Cortex of kidney (tissue), 1 donor: Measurements from ENCODE around the gene UBE2D3.
"Not testable (repeated sequence)": the region's sequence is repeated elsewhere in the genome, so short reads cannot be mapped to it uniquely, and the experiment has no call there.

Experiments
- DNase-seq: peaks from one replicate; lab custom pipeline; 2025; lab: John Stamatoyannopoulos, UW

Gene UBE2D3

DNA sequence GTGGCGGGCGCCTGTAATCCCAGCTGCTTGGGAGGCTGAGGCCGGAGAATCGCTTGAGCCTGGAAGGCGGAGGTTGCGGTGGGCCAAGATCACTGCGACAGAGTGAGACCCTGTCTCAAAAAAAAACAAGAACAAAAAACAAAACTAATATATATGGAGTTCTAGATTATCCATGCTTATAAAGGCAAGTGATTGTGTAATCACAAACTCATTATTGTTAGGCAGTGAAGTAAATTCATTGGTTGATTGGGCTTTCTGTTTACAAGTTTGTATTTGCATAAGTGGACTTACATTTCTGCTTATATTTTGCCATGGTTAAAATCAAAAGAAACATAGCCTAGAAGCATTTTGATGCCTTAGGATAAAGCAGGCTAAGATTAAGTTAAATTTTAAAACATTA lies 2.5 kb upstream of the UBE2D3 start:
- DNase-seq = no peak

- no peak for DNase-seq
Observed at GRCh38 chr4:102828497-102828808, 1.1 kb upstream of the UBE2D3 start.

- peak; percentile 80 for DNase-seq
Observed at GRCh38 chr4:102827674-102828496, 534 bp upstream of the UBE2D3 start.

- DNase-seq = no peak
Observed at GRCh38 chr4:102826105-102826889, 1.1 kb downstream of the UBE2D3 start.

- no peak for DNase-seq
Observed at GRCh38 chr4:102825261-102826091, 1.9 kb downstream of the UBE2D3 start.

- no peak for DNase-seq
Observed at GRCh38 chr4:102824398-102824797, 3.0 kb downstream of the UBE2D3 start.

DNA sequence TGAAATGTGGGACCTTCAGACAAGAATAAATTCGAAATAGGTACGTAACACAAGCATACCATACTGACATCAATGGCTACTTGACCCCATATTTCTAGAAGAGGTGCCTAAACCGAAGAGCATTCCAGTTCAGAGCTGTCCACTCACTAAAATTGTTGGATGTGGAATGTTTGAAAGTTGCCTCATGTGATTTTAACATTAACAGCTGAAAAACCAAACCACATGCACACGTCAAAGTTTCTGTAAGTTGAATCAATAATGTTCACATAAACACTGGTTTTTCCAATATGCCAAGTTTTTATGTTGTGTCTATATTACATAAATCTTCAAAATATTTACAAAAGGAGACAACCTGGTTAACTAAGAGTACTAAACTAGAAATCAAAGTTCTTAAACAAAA lies 3.5 kb downstream of the UBE2D3 start:
- DNase-seq = no peak

DNA sequence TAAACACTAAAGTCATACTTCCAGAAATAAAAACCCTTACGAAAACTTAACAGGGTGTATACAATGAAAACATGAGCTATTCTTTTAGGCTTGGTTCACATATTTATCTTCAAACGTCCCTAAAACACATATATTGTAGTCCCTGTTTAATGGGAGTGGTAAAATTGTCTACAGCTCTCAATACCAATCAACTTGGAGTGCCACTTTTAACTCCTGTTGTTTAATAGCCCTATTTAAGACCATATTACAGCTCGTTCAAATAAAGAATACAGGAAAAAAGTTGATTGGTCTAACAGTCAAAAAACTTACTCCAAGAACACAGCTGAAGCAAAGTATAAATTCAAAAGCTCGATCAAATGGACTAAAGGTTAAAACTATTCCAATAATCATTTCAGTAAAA lies 3.9 kb downstream of the UBE2D3 start:
- DNase-seq = no peak

DNA sequence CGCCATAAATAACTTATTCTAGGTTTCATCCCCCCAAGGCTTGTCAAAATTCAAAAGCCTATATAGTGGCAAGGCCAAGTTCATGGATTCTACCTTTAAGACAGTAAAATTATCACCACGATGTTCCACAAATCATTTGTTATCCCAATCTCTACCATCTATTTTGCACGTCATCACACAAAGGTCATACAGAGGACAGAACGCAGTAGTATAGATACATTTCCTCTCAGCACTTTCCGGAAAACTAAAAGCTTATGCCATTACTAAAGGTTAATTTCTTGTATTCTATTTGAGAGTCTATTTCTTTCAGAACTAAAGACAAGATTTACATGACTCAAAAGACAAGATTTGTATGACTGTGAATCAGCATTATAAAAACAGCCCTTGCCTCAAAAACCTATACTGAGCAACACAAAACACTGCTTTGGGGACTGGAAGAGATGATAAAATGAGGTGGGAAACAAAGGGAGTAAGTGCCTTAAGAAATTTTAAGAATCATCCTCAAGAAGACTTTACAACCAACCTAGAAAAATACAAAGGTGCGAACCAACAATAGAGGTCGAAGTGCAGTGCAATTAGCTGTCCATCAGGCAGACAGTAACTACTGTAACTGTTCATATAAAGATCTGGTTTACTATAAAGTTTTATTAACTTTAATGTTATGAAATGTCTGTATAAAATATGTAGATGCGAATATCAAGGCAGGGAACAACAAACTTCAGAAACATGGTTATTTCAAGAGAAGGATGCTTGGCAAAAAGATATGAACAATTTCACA lies 7.6 kb downstream of the UBE2D3 start:
- DNase-seq = no peak

GRCh38 chr4:102819100-102819499 lies 8.3 kb downstream of the UBE2D3 start:
- not testable (repeated sequence) for DNase-seq

DNA sequence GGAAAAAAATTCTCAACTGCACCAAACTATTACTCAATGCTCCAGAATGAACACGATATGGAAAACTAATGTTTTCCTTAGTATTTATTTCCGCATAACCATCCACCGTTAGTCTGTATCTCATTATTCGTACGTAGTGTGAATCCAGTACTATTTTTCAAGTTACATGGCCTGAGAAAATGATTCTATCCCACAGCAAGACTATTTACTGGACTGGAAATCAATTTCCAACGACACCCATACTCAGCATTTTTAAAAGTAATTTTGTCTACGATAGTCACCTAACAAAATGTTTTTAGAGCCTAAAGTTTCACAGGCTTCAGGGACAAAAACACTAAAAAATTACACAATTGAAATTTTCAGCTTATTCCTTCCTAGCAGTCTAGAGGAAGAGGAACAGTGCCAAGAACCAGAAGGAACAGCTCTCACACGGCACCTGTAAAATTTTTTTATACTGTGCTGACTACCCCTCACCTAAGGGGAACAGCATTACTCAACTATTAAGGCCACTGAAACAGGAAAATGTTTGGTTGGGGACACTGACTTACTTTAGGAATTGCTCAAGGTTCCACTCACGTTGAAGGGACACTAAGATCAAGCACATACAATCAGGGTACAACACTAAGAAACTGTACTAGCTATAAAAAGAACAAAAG lies 9.6 kb downstream of the UBE2D3 start:
- no peak for DNase-seq

GRCh38 chr4:102817021-102817605 lies 10.2 kb downstream of the UBE2D3 start:
- DNase-seq = no peak

DNA sequence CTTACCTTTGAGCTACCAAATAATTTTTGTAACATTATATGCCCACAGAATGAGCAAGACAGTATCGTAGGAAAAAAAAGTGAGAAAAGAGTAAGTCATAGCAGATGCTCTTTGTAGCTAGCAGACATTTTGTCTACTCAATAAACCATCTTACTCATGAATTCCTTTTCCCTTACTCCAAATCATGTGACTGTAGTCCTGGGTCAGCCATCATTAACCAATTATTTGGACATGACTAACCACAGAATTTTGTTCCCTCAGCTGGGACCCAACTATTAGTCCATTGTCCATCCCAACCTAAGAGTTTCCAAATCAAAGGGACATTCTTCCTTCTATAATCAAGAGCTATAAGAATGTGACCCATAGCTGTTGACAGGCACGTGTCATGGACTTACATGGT lies 11.4 kb downstream of the UBE2D3 start:
- no peak for DNase-seq

- no peak for DNase-seq
Observed at GRCh38 chr4:102809691-102810090, 17.7 kb downstream of the UBE2D3 start.

- DNase-seq = no peak
Observed at GRCh38 chr4:102809190-102809589, 18.2 kb downstream of the UBE2D3 start.

- no peak for DNase-seq
Observed at GRCh38 chr4:102808009-102808408, 19.3 kb downstream of the UBE2D3 start.

GRCh38 chr4:102807345-102807744 lies 20.0 kb downstream of the UBE2D3 start:
- DNase-seq = no peak

- DNase-seq = no peak
Observed at GRCh38 chr4:102799816-102800215, 27.5 kb downstream of the UBE2D3 start.

GRCh38 chr4:102794999-102795398 lies 32.4 kb downstream of the UBE2D3 start:
- DNase-seq = no peak

DNA sequence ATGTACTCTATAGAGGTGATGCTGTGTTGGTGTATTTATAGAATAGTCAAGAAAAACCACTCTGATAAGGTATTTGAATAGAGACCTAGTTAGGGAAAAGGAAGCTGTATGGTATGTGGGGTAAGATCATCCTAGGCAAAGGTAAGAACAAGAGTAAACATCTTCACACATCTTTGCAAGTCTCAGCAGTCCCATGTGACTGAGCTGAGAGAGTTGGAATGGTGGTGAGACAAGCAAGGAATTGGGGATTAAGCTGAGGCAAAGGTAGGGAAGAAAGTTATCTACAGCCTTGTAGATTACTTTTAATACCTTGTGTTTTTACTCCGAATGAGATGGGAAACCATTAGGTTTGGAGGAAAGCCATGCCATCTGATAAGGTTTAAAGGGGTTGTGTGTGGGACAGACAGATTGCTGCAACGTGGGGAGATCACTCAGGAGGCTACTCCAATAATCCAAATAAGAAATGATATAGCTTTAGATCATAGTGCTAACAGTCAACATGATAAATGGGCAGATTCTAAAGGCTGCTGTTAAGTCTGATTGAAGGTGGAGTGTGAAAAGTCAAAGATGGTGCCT lies 34.9 kb downstream of the UBE2D3 start:
- no peak for DNase-seq
